ENCODE results near the gene PTTG1IP.

DNA sequence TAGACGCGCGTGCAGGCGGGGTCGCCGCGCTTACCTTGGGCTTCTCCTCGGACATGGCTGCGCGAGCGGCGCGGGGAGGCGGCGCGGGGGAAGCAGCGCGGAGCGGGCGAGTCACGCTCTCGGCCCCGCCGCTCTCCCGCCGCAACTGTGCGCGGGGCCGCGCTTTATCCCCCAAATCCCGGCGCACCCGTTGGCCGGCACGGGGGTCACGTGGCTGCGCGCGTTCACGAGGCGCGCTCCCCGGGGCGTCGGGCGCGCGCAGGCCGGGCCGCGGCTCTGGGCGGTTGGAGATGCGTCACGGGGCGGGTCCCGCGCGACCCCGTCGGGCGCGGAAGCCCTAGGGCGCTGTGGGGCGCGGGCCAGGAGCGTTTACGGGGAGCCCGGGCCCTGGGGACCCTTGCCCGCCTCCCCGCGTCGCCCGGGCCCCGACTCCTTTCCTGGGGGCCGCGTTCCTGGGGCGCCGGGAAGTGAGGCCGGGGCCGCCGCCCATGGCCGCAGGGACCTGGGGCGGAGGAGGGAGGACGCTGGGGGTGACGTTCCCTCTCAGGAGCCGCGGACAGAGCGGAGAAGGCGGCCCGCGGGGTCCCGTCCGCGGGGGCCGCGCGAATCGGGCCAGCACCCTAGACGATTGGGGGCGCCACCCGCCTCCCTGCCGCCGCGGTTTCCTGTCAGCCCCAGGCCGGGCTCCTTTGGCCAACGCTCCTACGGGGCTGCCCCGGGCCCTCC lies 55.4 kb downstream of the PTTG1IP start, which contains the start of gene SUMO3:
- TF ChIP-seq, protein P1, sequence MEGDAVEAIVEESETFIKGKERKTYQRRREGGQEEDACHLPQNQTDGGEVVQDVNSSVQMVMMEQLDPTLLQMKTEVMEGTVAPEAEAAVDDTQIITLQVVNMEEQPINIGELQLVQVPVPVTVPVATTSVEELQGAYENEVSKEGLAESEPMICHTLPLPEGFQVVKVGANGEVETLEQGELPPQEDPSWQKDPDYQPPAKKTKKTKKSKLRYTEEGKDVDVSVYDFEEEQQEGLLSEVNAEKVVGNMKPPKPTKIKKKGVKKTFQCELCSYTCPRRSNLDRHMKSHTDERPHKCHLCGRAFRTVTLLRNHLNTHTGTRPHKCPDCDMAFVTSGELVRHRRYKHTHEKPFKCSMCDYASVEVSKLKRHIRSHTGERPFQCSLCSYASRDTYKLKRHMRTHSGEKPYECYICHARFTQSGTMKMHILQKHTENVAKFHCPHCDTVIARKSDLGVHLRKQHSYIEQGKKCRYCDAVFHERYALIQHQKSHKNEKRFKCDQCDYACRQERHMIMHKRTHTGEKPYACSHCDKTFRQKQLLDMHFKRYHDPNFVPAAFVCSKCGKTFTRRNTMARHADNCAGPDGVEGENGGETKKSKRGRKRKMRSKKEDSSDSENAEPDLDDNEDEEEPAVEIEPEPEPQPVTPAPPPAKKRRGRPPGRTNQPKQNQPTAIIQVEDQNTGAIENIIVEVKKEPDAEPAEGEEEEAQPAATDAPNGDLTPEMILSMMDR (conservative IDR thresholded peaks at IDR 0.05; ENCODE audit: low read depth, low read length): no peak
- no peak for TF ChIP-seq FOS (IDR thresholded peaks at IDR 0.05; ENCODE audit: low read depth, low read length)
- TF ChIP-seq POLR2A (IDR thresholded peaks at IDR 0.05; ENCODE audit: low read depth, low read length): peak; percentile 74
- no peak for TF ChIP-seq RAD21 (IDR thresholded peaks at IDR 0.05; ENCODE audit: low read length)
- no peak for TF ChIP-seq MAFK (IDR thresholded peaks at IDR 0.05; ENCODE audit: low read depth, low read length)

Data from IMR-90 (cell line).